Psoas muscle (tissue), 8 donors: Measurements from ENCODE around the gene KIAA1755. TPM values are rescaled to one million over a fixed set of nuclear protein-coding genes. Genes with fewer than 3 reads are reported as not detected.
A peak's percentile ranks its signal among the peaks of the same experiment; 100 is the strongest.

ENCODE experiments used
- ATAC-seq, 4 donors: fragments of 200-7000 bp; cut with Tn5 transposase; one replicate each; pipeline ENCODE4 v1.9.1; 2020; ENCODE audit warnings: moderate library complexity in 3 of 4, mild to moderate bottlenecking in 2 of 4
- DNase-seq, 2 donors: peaks; one replicate each; pipeline ENCODE4 v3.0.0-alpha.2; 2020
- H3K27ac ChIP-seq: fragments of 200-600 bp; one replicate; pipeline ENCODE4 v1.8.0; 2022
- H3K27me3 ChIP-seq, 3 donors: fragments of 200-600 bp in 1 of 3; one replicate each; pipeline versions ENCODE4 v1.6.1 to v1.8.0; 2013 to 2022; ENCODE audit warnings: low read length in 2 of 3, mild to moderate bottlenecking in 2 of 3, moderate library complexity in 1 of 3; ENCODE audit not compliant: insufficient read depth in 3 of 3
- H3K36me3 ChIP-seq, 2 donors: fragments of 200-600 bp in 1 of 2; one replicate each; pipeline versions ENCODE4 v1.6.1 to v1.8.0; 2013 to 2022; ENCODE audit warnings: low read depth in 1 of 2, mild to moderate bottlenecking in 1 of 2, moderate library complexity in 1 of 2; ENCODE audit not compliant: insufficient read depth in 1 of 2
- H3K4me1 ChIP-seq: fragments of 200-600 bp; one replicate; pipeline ENCODE4 v1.8.0; 2022
- H3K4me3 ChIP-seq: fragments of 200-600 bp; one replicate; pipeline ENCODE4 v1.8.0; 2022; ENCODE audit warnings: mild to moderate bottlenecking
- H3K9me3 ChIP-seq: fragments of 200-600 bp; one replicate; pipeline ENCODE4 v1.8.0; 2022
- WGBS, 3 donors: extraction: QIAGEN DNeasy Blood & Tissue Kit; methylation state at CpG; one replicate each; pipeline versions ENCODE4 v1.1.6 to v1.1.7; 2013; 5-methylcytosine and 5-hydroxymethylcytosine counted together
- intact Hi-C, 2 donors: fragments of 100-400 bp; cut with DNase I; formaldehyde crosslinking; loops; one replicate each; pipeline versions ENCODE4 v1.11.0 to v1.14.2; 2022
- polyA plus RNA-seq, 3 donors: library from polyadenylated mRNA; stranded (reverse); fragments of 200-250 nt; gene quantifications; one replicate each; pipeline ENCODE4 v1.2.3, GENCODE V29; 2013
- total RNA-seq, 4 donors: library from RNA; stranded (reverse); fragmentation: NEBNext Ultra II Directional in 2 of 4; extraction: Animal tissue kit (Norgen Biotek cat#: 25700) in 2 of 4; gene quantifications; one replicate each; pipeline versions ENCODE4 v1.2.1 to v1.2.4, GENCODE V29; 2021 to 2023
- TF ChIP-seq, protein P1 (sequence below): fragments of 200-600 bp; IDR thresholded peaks from one replicate; pipeline ENCODE4 v1.8.0; 2022; ENCODE audit warnings: antibody characterized with exemption
- donor health status: healthy with polysubstance abuse.
- donor health status: DM: no; HTN: no; CAD: no; lungs with moderate emphysema.
- donor health status: Bipolar disorder and iron deficiency.
- donor health status: healthy.
- donor health status: DM: yes; HTN: yes; CAD: no.
- donor health status: DM: no; HTN: no; CAD: no.
- donor health status: DM: no; HTN: no; CAD: no.
- donor health status: DM: yes; HTN: yes; CAD: no.

Gene KIAA1755
- total and polyA plus RNA-seq, 7 donors: 0.16 to 2.4 (median 0.29) TPM

GRCh38 chr20:38241201-38241600 is 19.3 kb downstream of the KIAA1755 start:
- Histone ChIP-seq H3K27me3 (peaks cover 0 to 3% (median 2%) of the 10 kb centered on the region in 3 donors), H3K4me1 (no peaks in the 10 kb centered on the region), H3K4me3 (no peak overlapping the region), H3K9me3 (peaks cover 12% of the 10 kb centered on the region), H3K36me3 (no peaks in the 10 kb centered on the region), H3K27ac (no peak overlapping the region)
- DNase-seq (no peak), ATAC-seq (no peak)
- TF ChIP-seq, protein P1, sequence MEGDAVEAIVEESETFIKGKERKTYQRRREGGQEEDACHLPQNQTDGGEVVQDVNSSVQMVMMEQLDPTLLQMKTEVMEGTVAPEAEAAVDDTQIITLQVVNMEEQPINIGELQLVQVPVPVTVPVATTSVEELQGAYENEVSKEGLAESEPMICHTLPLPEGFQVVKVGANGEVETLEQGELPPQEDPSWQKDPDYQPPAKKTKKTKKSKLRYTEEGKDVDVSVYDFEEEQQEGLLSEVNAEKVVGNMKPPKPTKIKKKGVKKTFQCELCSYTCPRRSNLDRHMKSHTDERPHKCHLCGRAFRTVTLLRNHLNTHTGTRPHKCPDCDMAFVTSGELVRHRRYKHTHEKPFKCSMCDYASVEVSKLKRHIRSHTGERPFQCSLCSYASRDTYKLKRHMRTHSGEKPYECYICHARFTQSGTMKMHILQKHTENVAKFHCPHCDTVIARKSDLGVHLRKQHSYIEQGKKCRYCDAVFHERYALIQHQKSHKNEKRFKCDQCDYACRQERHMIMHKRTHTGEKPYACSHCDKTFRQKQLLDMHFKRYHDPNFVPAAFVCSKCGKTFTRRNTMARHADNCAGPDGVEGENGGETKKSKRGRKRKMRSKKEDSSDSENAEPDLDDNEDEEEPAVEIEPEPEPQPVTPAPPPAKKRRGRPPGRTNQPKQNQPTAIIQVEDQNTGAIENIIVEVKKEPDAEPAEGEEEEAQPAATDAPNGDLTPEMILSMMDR: no peak
- intact Hi-C loops: loop anchor here in 1 of 2 donors (5.0 kb wide), 1 partner anchor 71 kb away; no protein-coding TSS in a partner anchor
- WGBS, 3 donors: 93 to 98% (median 94%) methylated on average over 3 of the region's 3 CpGs

DNA sequence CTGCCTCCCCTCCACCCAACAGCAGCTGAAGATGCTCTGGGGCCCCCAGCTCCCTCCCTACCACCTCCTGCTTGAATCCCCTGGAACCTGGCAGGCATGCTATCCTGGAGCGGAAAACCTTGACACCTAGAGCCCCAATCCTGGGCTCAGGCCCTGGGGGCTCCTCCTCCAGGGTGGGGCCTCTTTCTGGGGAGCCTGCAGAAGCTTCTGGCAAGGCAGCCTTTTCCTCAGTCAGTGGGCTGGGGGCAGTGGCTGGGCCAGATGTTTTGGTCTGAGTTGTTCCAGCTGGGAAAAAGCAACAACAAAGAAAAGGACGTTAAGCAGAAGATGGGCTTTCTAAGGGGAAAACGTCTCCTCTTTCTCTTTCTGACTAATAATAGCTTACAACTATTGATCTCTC is 21.1 kb downstream of the KIAA1755 start:
- intact Hi-C loops: no loop called here
- H3K27me3 ChIP-seq: peaks cover 0 to 3% (median 2%) of the 10 kb centered on the region in 3 donors
- ATAC-seq (no peak), DNase-seq (no peak)
- no peak overlapping the region for H3K27ac ChIP-seq
- 41 to 46% (median 45%) methylated on average over 3 of the region's 3 CpGs for WGBS, 3 donors
- no peaks in the 10 kb centered on the region for H3K36me3 ChIP-seq
- no peak overlapping the region for H3K4me3 ChIP-seq
- no peaks in the 10 kb centered on the region for H3K4me1 ChIP-seq
- H3K9me3 ChIP-seq: peaks cover 12% of the 10 kb centered on the region
- TF ChIP-seq, protein P1: no peak

DNA sequence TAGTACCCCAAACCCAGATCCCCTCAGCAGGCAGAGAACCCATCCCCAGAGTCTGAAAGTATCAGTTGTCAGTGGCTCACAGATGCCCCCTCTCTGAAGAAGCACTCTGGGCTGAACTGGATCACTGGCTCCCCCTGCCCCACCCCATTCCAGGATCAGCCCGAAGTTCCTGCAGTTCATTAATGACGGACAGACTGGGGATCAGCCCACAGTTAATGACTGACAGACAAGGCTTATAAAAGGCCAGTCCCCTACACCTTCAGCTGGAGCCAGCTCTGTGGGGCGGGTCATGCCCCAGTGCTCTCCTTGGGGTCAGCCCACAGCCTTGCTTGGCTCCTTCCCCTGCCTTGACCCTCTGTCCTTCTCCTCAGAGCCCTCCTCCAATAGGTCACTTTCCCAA is 21.7 kb downstream of the KIAA1755 start:
- TF ChIP-seq, protein P1: no peak
- Histone ChIP-seq H3K36me3 (no peaks in the 10 kb centered on the region), H3K27me3 (peaks cover 0 to 3% (median 2%) of the 10 kb centered on the region in 3 donors), H3K4me3 (no peak overlapping the region), H3K9me3 (peaks cover 12% of the 10 kb centered on the region), H3K4me1 (no peaks in the 10 kb centered on the region), H3K27ac (no peak overlapping the region)
- DNase-seq: no peak
- 62 to 76% (median 67%) methylated on average over 3 of the region's 3 CpGs for WGBS, 3 donors
- intact Hi-C loops: no loop called here
- ATAC-seq: no peak

- Histone ChIP-seq H3K36me3 (no peaks in the 10 kb centered on the region), H3K27me3 (peaks cover 0 to 3% (median 2%) of the 10 kb centered on the region in 3 donors), H3K9me3 (peaks cover 4% of the 10 kb centered on the region), H3K4me3 (no peak overlapping the region), H3K27ac (no peak overlapping the region), H3K4me1 (no peaks in the 10 kb centered on the region)
- 74 to 80% (median 75%) methylated on average over 3 of the region's 3 CpGs for WGBS, 3 donors
- no peak for DNase-seq
- TF ChIP-seq, protein P1: no peak
- ATAC-seq: no peak
- intact Hi-C loops: no loop called here
Observed at GRCh38 chr20:38237381-38237780, 23.2 kb downstream of the KIAA1755 start.

DNA sequence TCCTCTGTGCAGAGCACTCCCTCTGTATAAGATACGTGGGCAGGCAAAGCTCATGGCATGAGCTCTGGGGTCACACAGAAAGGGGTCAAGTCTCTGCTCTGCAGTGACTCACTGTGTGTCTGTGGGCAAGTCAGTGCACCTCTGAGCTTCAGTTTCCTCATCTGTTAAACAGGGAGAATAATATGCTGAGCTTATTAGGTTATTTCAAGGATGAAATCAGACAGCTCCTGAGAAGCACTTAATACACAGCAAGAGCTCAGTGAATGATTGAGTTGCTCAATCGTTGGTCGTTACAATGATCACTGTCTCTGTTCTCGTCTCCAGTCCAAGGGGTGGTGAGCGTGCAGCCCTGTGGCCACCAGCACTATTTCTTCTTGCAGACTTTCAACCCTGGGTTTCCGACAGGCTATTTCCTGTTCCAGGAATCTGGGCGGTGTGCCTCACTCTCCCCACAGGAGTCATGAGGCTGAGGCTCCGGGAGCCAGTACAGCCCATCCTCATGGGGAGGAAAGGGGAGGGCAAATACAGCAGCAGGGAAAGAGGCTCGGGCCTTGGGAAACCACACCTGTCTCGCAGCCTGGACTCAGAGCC is 28.9 kb downstream of the KIAA1755 start:
- TF ChIP-seq, protein P1: no peak
- H3K4me3 ChIP-seq: no peak overlapping the region
- H3K9me3 ChIP-seq: no peaks in the 10 kb centered on the region
- peak; percentile 59 to 72 for DNase-seq
- no peaks in the 10 kb centered on the region for H3K36me3 ChIP-seq
- ATAC-seq: peak in 2 of 4 donors; percentile 38 to 42
- H3K27me3 ChIP-seq: no peaks in the 10 kb centered on the region
- intact Hi-C loops: loop anchor here in 1 of 2 donors (5.0 kb wide), 1 partner anchor 86 kb away; no protein-coding TSS in a partner anchor
- no peak overlapping the region for H3K27ac ChIP-seq
- H3K4me1 ChIP-seq: no peaks in the 10 kb centered on the region
- 44 to 55% (median 48%) methylated on average over 10 of the region's 10 CpGs for WGBS, 3 donors
